Esophagus squamous epithelium (tissue), 5 donors: Measurements from ENCODE around the gene RET. TPM values are rescaled to one million over a fixed set of nuclear protein-coding genes. Genes with fewer than 3 reads are reported as not detected.

Experiments
- DNase-seq: peaks from one replicate; lab custom pipeline; 2025; lab: John Stamatoyannopoulos, UW
- H3K27ac ChIP-seq, 4 donors: fragments of 200-600 bp; sonication (generic); one replicate each; pipeline ENCODE4 v1.5.1; 2016 to 2019; ENCODE audit warnings: mild to moderate bottlenecking in 1 of 4
- H3K27me3 ChIP-seq, 4 donors: fragments of 200-600 bp; sonication (generic); 1 replicate in 3 of 4; 2 replicates in 1 of 4; pipeline versions ENCODE4 v1.5.1 to v1.6.0; 2017 to 2021; ENCODE audit warnings: antibody characterized with exemption in 1 of 4
- H3K36me3 ChIP-seq, 3 donors: fragments of 200-600 bp; sonication (generic); one replicate each; pipeline ENCODE4 v1.5.1; 2016 to 2019
- H3K4me1 ChIP-seq, 3 donors: fragments of 200-600 bp; sonication (generic); one replicate each; pipeline ENCODE4 v1.5.1; 2017 to 2019
- H3K4me3 ChIP-seq, 4 donors: fragments of 200-600 bp; sonication (generic); 1 replicate in 3 of 4; 2 replicates in 1 of 4; pipeline ENCODE4 v1.5.1; 2016 to 2019; ENCODE audit warnings: mild to moderate bottlenecking in 2 of 4, moderate library complexity in 1 of 4
- H3K9me3 ChIP-seq, 3 donors: fragments of 200-600 bp; sonication (generic); one replicate each; pipeline ENCODE4 v1.5.1; 2016 to 2019
- POLR2A ChIP-seq, 4 donors: fragments of 450-650 bp; IDR thresholded peaks; one replicate each; pipeline ENCODE4 v1.6.1; 2017; ENCODE audit warnings: antibody characterized with exemption in 4 of 4, mild to moderate bottlenecking in 4 of 4, moderate library complexity in 3 of 4
- WGBS, 2 donors: methylation state at CpG; one replicate each; pipeline ENCODE4 v1.1.5; 2018; 5-methylcytosine and 5-hydroxymethylcytosine counted together
- intact Hi-C: fragments of 100-400 bp; cut with DNase I; formaldehyde crosslinking; loops from one replicate; pipeline ENCODE4 v1.15.0; 2022
- total RNA-seq, 4 donors: library from RNA; depleted of rRNA; stranded (reverse); fragments of >200 nt; gene quantifications; one replicate each; pipeline ENCODE4 v1.1.0, GENCODE V29; 2016
- TF ChIP-seq, protein P1 (sequence below), 6 experiments: fragments of 450-650 bp in 4 of 6; fragments of 200-600 bp in 2 of 6; sonication (generic) in 2 of 6; IDR thresholded peaks; one replicate each; pipeline ENCODE4 v1.5.1; 2016 to 2019; ENCODE audit warnings: antibody characterized with exemption in 6 of 6, mild to moderate bottlenecking in 4 of 6, moderate library complexity in 4 of 6
- donor health status: DM: yes; HTN: yes; CAD: no.

The RET gene
- total RNA-seq, 4 donors from 2014 or later: 0.04 to 0.19 (median 0.11) TPM

DNA sequence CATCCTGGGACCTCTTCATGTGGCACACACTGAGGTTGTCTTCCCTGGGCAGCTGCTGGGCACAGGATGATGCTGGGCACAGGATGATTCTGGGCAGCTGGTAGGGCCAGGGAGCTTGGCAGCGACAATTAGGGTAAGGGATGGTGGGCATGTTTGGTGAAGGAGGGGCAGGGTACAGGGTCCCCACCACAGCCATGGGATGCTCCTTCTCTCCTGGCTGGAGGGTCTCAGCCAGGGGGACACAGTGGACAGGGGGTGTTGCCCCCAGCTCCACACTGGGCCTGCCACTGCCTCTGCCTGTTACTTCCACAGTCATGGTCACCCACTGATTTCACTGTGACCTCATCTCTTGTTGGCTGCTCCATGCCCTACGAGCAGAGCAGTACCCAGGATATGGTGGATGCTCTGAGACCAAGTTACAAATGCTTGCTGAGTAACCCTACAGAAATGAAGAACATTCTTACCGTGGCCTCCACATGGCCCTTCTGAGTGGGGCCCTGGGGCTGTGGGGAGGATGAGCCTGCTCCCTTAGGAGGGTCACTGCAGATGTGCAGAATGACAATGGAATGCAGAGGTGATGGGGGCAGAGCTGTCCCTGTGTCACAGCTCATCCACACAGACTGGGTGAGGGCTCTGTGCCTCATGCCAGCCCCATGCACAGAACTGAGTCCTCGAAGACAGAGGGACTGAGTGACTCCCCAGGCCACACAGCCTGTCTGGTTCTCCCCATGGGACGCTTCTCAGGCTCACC is 28.4 kb upstream of the RET start:
- no peak for DNase-seq
- 66 to 89% methylated on average over 3 to 4 of the region's 5 CpGs for WGBS, 2 donors
- intact Hi-C loops: no loop called here
- H3K36me3 ChIP-seq: no peaks in the 10 kb centered on the region
- no peak overlapping the region for H3K27ac ChIP-seq
- H3K4me1 ChIP-seq: no peaks in the 10 kb centered on the region
- H3K9me3 ChIP-seq: no peaks in the 10 kb centered on the region
- H3K4me3 ChIP-seq: no peak overlapping the region
- H3K27me3 ChIP-seq: peaks cover 0 to 15% (median 0%) of the 10 kb centered on the region in 4 donors
- TF ChIP-seq, protein P1, sequence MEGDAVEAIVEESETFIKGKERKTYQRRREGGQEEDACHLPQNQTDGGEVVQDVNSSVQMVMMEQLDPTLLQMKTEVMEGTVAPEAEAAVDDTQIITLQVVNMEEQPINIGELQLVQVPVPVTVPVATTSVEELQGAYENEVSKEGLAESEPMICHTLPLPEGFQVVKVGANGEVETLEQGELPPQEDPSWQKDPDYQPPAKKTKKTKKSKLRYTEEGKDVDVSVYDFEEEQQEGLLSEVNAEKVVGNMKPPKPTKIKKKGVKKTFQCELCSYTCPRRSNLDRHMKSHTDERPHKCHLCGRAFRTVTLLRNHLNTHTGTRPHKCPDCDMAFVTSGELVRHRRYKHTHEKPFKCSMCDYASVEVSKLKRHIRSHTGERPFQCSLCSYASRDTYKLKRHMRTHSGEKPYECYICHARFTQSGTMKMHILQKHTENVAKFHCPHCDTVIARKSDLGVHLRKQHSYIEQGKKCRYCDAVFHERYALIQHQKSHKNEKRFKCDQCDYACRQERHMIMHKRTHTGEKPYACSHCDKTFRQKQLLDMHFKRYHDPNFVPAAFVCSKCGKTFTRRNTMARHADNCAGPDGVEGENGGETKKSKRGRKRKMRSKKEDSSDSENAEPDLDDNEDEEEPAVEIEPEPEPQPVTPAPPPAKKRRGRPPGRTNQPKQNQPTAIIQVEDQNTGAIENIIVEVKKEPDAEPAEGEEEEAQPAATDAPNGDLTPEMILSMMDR (IDR thresholded peaks at IDR 0.05): no peak
- TF ChIP-seq POLR2A (IDR thresholded peaks at IDR 0.05): no peak

DNA sequence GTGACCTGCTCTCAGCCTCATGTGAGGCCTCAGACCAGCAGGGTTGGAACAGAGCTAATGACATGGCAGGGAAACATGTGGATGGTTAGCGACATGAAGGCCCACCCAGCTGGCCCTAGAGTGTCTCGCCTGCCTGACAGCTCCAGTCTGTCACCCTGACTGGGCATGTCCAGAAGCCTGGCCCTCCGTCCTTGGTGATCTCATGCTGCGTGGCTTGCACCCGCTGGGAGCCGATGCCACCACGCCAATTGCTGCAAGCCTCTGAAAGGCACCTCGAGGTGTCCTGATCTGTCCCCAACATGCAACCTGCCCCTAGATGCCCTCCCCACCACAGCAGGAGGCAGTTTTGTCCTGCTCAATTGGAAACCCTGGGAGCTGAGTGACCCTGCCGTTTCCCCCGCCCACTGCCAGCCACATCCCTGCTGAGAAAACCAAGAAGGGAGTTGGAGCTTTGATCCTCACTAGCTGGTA is 27.8 kb upstream of the RET start:
- no peak for TF ChIP-seq POLR2A (IDR thresholded peaks at IDR 0.05)
- TF ChIP-seq, protein P1 (IDR thresholded peaks at IDR 0.05): no peak
- peaks cover 0 to 15% (median 0%) of the 10 kb centered on the region in 4 donors for H3K27me3 ChIP-seq
- WGBS, 2 donors: 62 to 73% methylated on average over 4 to 5 of the region's 10 CpGs
- DNase-seq: no peak
- no peaks in the 10 kb centered on the region for H3K9me3 ChIP-seq
- H3K4me1 ChIP-seq: no peaks in the 10 kb centered on the region
- no peaks in the 10 kb centered on the region for H3K36me3 ChIP-seq
- H3K4me3 ChIP-seq: no peak overlapping the region
- H3K27ac ChIP-seq: no peak overlapping the region
- intact Hi-C loops: no loop called here

DNA sequence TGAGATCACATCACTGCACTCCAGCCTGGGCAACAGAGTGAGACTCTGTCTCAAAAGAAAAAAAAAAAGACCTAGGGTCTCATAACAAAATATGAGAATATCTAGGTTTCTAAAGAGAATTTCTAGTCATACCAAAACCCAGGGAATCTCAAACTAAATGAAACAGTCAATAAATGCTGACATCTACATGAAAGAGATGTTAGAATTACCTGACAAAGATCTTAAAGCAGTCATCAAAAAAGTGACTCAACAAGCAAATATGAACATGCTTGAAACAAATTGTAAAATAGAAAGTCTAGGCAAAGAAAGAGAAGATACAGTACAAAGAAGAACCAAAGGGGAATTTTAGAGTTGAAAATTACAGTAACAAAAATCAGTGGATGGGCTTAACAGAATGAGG is 26.9 kb upstream of the RET start:
- intact Hi-C loops: no loop called here
- no peaks in the 10 kb centered on the region for H3K36me3 ChIP-seq
- no peaks in the 10 kb centered on the region for H3K4me1 ChIP-seq
- H3K9me3 ChIP-seq: no peaks in the 10 kb centered on the region
- no peak overlapping the region for H3K4me3 ChIP-seq
- TF ChIP-seq POLR2A (IDR thresholded peaks at IDR 0.05): no peak
- TF ChIP-seq, protein P1 (IDR thresholded peaks at IDR 0.05): no peak
- DNase-seq: no peak
- no peak overlapping the region for H3K27ac ChIP-seq
- peaks cover 0 to 15% (median 0%) of the 10 kb centered on the region in 4 donors for H3K27me3 ChIP-seq

DNA sequence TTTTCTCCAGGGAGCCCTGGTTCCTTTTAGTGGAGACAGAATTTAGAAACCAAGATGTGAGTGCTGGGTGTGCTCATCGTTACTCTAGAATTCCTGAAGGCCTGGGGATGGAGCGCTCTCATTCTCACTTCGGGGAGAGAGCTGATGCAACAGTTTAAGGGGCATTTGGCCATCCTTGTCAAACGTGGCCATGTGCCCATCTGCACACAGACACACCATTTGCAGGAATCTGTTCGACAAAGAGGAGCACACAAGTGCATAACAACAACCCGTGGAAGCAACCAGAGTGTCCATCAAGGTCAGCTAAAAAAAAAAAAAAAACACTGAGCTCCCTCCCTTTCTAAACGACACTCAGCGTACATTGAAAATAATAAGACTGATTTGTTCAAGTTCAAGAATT is 23.0 kb upstream of the RET start:
- DNase-seq: no peak
- no peak overlapping the region for H3K27ac ChIP-seq
- H3K4me1 ChIP-seq: no peaks in the 10 kb centered on the region
- no peak for TF ChIP-seq POLR2A (IDR thresholded peaks at IDR 0.05)
- TF ChIP-seq, protein P1 (IDR thresholded peaks at IDR 0.05): no peak
- no peaks in the 10 kb centered on the region for H3K9me3 ChIP-seq
- H3K4me3 ChIP-seq: no peak overlapping the region
- H3K36me3 ChIP-seq: no peaks in the 10 kb centered on the region
- intact Hi-C loops: no loop called here
- peaks cover 0 to 26% (median 0%) of the 10 kb centered on the region in 4 donors for H3K27me3 ChIP-seq
- WGBS, 2 donors: 60 to 62% methylated on average over 8 of the region's 8 CpGs

DNA sequence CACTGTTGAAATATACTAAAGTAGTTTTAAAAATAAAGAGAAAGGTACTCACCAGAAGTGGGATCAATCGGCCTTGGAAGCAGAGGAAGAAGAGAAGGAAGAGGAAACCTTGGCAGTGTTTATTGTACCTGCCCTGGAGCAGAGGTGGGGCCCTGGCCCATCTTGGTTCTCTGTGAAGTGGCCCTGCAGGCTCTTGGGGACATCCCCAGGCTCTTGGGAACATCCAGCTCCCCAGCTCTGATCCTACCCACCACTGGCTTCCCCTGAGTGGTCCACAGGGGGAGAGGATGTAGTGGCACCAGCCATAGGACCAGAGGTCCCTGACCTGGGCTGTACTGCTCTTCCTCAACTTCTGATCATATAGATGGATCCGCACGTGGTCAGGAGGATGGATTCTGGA is 22.3 kb upstream of the RET start:
- 20 to 72% methylated on average over 1 to 3 of the region's 3 CpGs for WGBS, 2 donors
- no peaks in the 10 kb centered on the region for H3K36me3 ChIP-seq
- no peaks in the 10 kb centered on the region for H3K4me1 ChIP-seq
- no peak for DNase-seq
- intact Hi-C loops: no loop called here
- H3K9me3 ChIP-seq: no peaks in the 10 kb centered on the region
- no peak overlapping the region for H3K4me3 ChIP-seq
- no peak for TF ChIP-seq POLR2A (IDR thresholded peaks at IDR 0.05)
- TF ChIP-seq, protein P1 (IDR thresholded peaks at IDR 0.05): no peak
- H3K27ac ChIP-seq: no peak overlapping the region
- H3K27me3 ChIP-seq: peaks cover 0 to 26% (median 0%) of the 10 kb centered on the region in 4 donors
